HG03469 (cell line): ENCODE measurements around the gene DLGAP5.
A peak's percentile ranks its signal among the peaks of the same experiment; 100 is the strongest.

ENCODE experiments used
- ATAC-seq: cut with Tn5 transposase; IDR thresholded peaks from one replicate; pipeline ENCODE4 v1.9.1; 2021; ENCODE audit warnings: mild to moderate bottlenecking, moderate library complexity, moderate number of reproducible peaks; ENCODE audit not compliant: unreplicated experiment

Gene DLGAP5

GRCh38 chr14:55191203-55192053 lies at the start of gene DLGAP5:
Gene DLGAP5, minus strand, starts transcription at chr14:55191585. Its CDS starts 2,406 bp downstream, at chr14:55189179.
- peak; percentile 95 for ATAC-seq

DNA sequence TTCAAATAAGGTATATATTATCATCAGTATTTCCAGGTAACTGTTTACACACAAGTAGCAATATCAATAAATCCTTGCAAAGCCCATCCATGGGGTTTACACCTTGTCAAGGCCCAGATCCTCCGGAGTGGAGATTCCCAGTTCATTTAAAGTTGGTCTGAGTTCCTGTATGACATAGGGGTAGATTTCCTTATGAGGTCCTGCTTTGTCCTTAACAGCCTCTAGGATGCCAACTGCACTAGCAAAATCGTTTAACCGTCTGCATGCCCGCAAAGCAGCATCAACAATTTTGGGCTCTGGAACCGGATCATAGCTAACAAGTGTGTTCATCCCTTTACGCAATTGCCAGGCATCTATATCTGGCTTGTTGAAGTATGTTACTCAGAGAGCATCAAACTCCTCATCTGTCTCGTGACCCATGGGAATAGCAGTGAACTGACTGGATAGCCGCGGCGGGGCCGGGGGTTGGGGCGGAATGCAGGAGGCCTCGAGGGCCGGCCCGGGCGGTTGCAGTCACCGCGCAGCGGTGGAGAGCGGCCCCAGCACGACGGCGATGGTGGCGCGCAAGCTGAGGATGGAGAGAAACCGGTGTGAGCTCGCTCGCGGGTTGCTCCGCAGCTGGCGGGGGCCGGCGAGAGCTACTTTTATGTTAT lies 49.3 kb upstream of the DLGAP5 start:
- ATAC-seq = no peak

DNA sequence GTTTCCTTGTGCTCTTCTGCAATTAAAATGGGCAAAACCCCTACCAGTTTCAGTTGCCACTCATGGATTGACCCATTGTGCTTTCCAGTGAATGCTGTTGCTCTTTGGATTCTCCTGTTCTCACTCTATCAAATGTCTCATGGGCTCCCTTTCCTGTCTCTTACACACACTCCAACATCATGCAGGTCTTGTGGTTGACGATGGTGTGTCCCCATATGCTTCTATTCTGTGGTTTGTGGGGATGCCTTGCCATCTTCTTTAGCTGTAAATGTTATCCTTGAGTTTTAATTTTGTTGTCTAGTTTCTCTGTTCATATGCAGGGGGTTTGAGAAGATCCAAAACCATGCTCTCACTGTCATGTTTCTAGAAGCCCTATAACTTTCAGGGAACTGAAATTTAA lies 47.9 kb upstream of the DLGAP5 start:
- no peak for ATAC-seq

- no peak for ATAC-seq
These were observed 46.8 kb upstream of the DLGAP5 start for GRCh38 chr14:55238019-55238680.

DNA sequence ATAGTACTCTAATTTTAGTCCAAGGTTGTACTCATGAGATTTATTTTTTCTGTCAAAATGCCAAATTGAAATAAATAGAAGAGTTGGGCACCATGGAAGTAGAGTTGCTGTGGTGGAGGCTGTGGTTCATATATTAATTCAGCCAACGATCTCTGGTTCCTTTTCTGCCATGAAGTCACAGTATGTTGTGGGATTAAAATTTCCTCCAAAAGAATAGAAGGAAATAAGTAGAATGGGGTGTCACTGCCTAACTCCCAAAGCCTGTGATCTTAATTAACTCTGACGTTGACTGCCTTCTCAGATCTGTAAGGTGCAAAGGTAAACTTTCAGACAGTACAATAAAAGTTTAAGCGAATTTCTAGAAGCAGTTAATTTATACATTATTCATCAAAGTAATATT lies 42.2 kb upstream of the DLGAP5 start:
- no peak for ATAC-seq

DNA sequence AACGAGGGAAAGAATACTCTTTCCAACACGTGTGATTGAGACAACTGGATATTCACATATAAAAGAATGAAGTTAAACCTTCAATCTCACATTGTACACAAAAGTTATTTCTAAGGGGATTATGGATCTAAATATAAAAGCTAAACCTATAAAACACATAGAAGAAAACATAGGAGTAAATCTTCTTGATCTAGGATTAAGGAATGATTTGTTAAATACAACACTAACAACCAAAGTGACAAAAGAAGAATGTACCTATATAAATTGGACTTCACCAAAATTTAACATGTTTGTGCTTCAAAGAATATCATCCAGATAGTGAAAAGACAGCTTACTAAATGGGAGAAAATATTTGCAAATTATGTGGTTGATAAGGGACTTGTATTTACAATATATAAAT lies 36.9 kb upstream of the DLGAP5 start:
- ATAC-seq = no peak

DNA sequence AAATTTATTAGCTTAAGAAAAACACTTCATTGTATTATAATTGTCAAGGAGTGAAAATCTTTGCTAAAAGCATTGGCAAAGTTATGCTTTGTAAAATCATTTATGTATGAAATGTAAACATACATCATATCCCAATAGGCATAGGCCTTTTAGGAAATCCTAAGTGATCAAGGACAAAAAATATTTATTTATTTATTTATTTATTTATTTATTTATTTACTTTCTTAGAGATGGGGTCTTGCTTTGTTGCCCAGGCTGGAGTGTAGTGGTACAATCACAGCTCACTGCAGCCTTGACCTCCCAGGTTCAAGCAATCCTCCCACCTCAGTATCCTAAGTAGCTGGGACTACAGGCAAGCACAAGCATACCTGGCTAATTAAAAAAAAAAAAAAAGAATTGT lies 32.0 kb upstream of the DLGAP5 start:
- ATAC-seq = no peak

DNA sequence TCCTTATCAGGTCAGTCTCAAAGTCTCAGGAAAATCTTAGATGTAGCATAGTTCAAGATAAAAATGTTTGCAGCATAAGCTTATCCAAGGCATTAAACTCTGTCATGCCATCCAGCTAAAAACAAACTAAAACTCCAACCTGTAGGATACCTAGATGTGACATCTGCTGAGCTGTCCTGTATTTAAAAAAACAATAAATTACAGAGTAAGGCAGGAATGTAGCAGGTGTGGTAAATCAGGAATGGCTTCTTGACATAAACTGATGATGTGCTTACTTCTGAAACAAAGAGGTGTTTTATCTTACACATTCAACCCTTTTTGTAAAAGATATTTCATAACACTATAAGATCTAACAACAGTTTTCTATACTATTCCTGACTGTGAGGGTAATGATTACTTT lies 30.6 kb upstream of the DLGAP5 start:
- no peak for ATAC-seq

DNA sequence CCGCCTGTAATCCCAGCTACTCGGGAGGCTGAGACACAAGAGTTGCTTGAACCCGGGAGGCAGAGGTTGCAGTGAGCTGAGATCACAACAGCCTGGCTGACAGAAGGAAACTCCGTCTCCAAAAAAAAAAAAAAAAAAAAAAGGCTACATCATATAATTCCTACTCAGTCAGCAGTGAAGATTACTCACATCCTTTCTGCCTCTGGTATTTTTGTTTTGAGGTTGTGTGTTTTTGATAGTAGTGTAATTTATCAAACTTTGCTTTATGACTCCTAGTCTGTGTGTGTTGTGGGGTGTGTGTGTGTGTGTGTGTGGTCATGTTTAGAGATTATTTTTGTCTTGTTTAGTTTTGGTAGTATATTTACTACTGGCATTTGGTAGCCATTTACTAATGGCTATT lies 29.8 kb upstream of the DLGAP5 start:
- no peak for ATAC-seq

DNA sequence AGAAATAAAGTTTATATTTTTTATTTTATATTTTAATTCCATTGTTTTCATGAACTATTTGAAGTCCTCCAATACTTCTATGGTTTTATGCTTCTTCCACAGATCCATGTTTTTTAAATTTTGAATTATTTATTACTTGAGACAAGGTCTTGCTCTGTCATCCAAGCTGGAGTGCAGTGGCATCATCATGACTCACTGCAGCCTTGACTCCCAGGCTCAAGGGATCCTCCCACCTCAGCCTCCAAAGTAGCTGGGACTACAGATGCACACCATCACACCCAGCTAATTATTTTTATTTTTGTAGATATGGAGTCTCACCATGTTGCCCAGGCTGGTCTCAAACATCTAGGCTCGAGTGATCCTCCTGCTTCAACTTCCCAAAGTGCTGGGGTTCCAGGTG lies 28.8 kb upstream of the DLGAP5 start:
- no peak for ATAC-seq

DNA sequence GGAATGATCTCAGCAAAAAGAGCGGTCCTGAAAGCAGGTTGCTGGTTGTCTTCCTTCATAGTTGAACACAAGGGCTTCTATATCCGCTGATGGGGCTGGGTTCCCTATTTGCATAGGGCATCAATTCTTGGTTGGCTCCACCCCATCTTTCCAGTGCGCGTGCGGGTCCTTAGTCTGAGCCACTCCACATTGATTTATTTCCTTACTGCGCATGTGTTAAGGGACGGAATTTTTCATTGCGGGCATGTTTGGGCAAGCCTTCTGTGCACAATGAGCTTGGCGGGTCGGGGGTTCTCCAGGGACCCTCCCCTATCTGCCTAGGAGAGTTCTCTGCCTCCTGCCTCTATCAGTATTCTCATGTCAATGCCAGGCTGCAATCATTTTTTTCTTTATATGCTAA lies 21.2 kb upstream of the DLGAP5 start:
- no peak for ATAC-seq

DNA sequence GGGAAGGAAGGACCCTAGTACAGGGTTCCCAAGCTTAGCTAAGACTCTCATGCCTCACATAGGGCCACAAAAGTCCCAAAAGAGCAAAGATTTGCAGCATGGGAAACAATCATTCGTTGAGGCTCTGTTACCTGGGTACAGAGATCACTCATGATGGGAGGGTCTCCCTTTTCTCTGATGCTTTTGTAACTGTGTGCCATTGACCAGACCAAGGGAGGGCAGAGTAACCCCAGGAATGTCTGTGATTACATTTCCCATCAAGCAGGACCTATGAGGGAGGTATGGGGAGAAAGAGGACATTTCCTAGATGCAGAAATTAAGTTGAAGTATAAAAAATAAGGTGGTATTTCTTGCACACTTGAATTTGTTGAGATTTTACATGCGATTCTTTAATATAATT lies 16.4 kb upstream of the DLGAP5 start:
- no peak for ATAC-seq

- no peak for ATAC-seq
These were observed 14.8 kb upstream of the DLGAP5 start for GRCh38 chr14:55206175-55206693.

- no peak for ATAC-seq
These were observed 10.1 kb upstream of the DLGAP5 start for GRCh38 chr14:55201219-55202101.

GRCh38 chr14:55200651-55201050 lies 9.3 kb upstream of the DLGAP5 start:
- ATAC-seq = no peak

- no peak for ATAC-seq
These were observed 7.4 kb upstream of the DLGAP5 start for GRCh38 chr14:55198749-55199148.

DNA sequence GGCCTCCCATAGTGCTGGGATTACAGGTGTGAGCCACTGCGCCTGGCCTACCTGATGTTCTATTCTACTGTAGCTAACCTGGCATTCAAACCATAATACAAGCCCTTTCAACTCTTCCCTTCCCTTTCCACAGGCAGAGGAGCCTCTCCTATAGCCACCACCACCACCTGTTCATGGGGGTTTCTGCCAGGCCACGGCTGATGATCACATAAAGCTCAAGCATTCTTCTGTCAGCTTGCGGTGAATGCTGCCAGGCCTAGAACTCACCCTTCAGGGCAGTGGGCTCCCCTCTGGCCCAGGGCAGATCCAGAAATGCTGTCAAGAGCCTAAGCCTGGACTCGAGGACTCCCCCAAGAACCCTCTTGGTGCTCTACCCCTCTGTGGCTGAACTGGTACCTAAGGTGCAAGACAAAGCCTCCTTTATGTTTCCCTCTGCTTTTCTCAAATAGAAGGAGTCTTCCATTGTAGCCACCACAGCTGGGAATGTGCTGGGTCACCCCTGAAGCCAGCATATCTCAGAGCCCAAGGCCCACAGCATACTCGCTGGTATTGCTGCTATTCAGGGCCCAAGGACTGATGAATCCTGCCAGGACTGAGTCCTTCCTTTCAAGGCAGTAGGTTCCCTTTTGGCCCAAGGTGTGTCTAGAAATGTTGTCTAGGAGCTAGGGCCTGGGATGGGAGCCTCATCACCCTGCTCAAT lies 3.4 kb upstream of the DLGAP5 start:
- ATAC-seq = no peak

DNA sequence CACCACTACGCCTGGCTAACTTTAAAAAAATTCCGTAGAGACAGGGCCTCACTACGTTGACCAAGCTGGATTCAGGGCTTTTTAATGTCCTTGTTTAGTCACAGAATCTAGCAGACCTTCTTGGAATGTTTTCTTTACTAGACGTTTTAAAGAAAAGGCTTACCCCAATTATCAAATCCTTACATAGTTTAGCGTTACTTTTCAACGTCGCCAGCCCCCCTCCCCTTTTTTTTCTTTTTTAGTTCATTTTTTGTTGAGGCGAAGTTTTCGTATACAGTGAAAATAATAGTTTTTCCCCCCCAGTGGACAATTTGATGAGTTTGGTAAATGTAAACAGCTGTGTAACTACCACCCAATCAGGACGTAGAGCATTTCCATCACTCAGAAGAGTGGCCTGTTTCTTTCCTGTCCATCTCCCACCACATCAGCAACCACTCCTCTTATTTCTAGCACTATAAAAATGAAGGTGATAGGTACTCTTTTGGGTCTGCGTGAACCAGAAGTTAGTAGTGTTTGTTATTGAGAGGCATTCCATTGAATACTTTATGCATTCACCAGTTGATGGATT lies 753 bp upstream of the DLGAP5 start:
- ATAC-seq = no peak

DNA sequence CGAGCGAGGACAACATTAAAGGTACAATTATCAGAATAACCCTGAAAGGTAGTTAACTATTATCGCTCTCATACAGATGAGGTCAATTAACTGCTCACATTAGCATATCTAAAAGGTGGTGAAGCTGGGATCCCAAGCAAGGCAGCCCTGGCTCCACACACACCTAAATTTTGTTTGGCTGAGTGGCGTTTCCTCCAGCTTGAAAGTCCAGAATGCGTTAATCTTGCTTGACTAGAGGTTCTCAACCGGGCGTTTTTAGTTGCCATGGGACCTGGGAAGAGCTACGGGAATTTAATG lies 531 bp downstream of the DLGAP5 start:
- ATAC-seq = no peak

DNA sequence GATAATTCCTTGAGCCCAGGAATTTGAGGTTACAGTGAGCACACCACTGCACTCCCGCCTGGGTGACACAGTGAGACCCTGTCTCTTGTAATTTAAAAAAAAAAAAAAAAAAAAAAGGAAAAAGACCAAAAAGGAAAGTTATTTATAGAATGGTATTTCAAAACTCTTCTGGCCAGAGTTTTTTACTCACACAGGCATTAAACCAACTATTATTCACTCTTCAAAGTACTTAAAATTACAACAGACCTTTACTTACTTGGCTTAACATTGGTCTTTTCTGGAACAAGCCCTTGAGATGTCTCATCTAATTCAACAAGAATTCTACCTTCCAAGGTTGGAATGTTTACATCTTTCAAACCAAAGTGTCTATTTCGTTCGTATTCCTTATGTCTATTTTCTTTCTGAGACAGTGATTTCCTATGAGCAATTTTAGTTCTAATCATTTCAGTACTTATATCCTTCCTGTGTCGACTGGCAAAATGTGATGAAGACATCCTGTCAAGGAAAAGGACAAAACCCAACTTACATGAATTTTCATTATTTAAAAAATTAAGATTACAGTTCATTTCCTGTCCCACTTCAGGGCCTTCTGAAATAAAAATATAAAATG lies 2.6 kb downstream of the DLGAP5 start:
- no peak for ATAC-seq
